Eye (tissue), 1 donor: ENCODE measurements around the gene EPC1.
"Not testable (repeated sequence)": the region's sequence is repeated elsewhere in the genome, so short reads cannot be mapped to it uniquely, and the experiment has no call there.

Source experiments
- DNase-seq: peaks from one replicate; pipeline ENCODE4 v3.0.0-alpha.2; 2015

Gene EPC1

GRCh38 chr10:32346551-32347362, at the start of gene EPC1:
TSS of gene EPC1 (minus strand) at chr10:32347158. CDS start at chr10:32346915, 243 bp downstream.
- peak; percentile 96 for DNase-seq

GRCh38 chr10:32393911-32394310, 47.0 kb upstream of the EPC1 start:
- no peak for DNase-seq

GRCh38 chr10:32392284-32392683, 45.3 kb upstream of the EPC1 start:
- not testable (repeated sequence) for DNase-seq

- no peak for DNase-seq
These were observed 43.2 kb upstream of the EPC1 start for GRCh38 chr10:32390193-32390592.

- no peak for DNase-seq
These were observed 41.5 kb upstream of the EPC1 start for GRCh38 chr10:32388258-32389027.

- no peak for DNase-seq
These were observed 39.8 kb upstream of the EPC1 start for GRCh38 chr10:32386623-32387260.

GRCh38 chr10:32384171-32384570, 37.2 kb upstream of the EPC1 start:
- DNase-seq: no peak

GRCh38 chr10:32381165-32381564, 34.2 kb upstream of the EPC1 start:
- DNase-seq: no peak

- no peak for DNase-seq
These were observed 33.1 kb upstream of the EPC1 start for GRCh38 chr10:32379950-32380551.

GRCh38 chr10:32379318-32379949, 32.5 kb upstream of the EPC1 start:
- peak; percentile 87 for DNase-seq

- peak; percentile 97 for DNase-seq
These were observed 31.7 kb upstream of the EPC1 start for GRCh38 chr10:32378363-32379317.

GRCh38 chr10:32377458-32378259, 30.7 kb upstream of the EPC1 start:
- DNase-seq: peak; percentile 94

GRCh38 chr10:32376771-32377170, 29.8 kb upstream of the EPC1 start:
- peak; percentile 73 for DNase-seq

GRCh38 chr10:32376097-32376496, 29.1 kb upstream of the EPC1 start:
- DNase-seq: peak; percentile 74

GRCh38 chr10:32375631-32376030, 28.7 kb upstream of the EPC1 start:
- DNase-seq: peak; percentile 54

- no peak for DNase-seq
These were observed 27.6 kb upstream of the EPC1 start for GRCh38 chr10:32374605-32375004.

- DNase-seq: no peak
These were observed 26.5 kb upstream of the EPC1 start for GRCh38 chr10:32373496-32373895.

- DNase-seq: no peak
These were observed 26.1 kb upstream of the EPC1 start for GRCh38 chr10:32373031-32373430.

- DNase-seq: no peak
These were observed 25.3 kb upstream of the EPC1 start for GRCh38 chr10:32372000-32372875.
